Liver (tissue), 9 donors: ENCODE data around the gene SSTR1. TPM values are rescaled to one million over a fixed set of nuclear protein-coding genes. Genes with fewer than 3 reads are reported as not detected.

ENCODE experiments used
- DNase-seq: peaks from one replicate; pipeline ENCODE4 v3.0.0-alpha.2; 2017; ENCODE audit warnings: low spot score
- H3K27ac ChIP-seq, 2 donors: one replicate each; pipeline ENCODE4 v1.7.0; 2013; ENCODE audit warnings: inconsistent platforms in 2 of 2, low read length in 2 of 2, control low read depth in 1 of 2, low read depth in 1 of 2, mild to moderate bottlenecking in 1 of 2
- H3K27me3 ChIP-seq, 4 donors: one replicate each; pipeline versions ENCODE4 v1.6.1 to v1.7.0; 2013; ENCODE audit warnings: low read length in 3 of 4, inconsistent platforms in 1 of 4, mild to moderate bottlenecking in 1 of 4, moderate library complexity in 1 of 4; ENCODE audit not compliant: control insufficient read depth in 4 of 4, insufficient read depth in 4 of 4
- H3K36me3 ChIP-seq, 4 donors: one replicate each; pipeline versions ENCODE4 v1.6.1 to v1.7.0; 2013; ENCODE audit warnings: low read length in 3 of 4, mild to moderate bottlenecking in 3 of 4, low read depth in 1 of 4, moderate library complexity in 1 of 4; ENCODE audit not compliant: control insufficient read depth in 4 of 4, insufficient read depth in 3 of 4
- H3K4me1 ChIP-seq, 4 donors: one replicate each; pipeline versions ENCODE4 v1.6.1 to v1.7.0; 2013; ENCODE audit warnings: low read length in 3 of 4, mild to moderate bottlenecking in 3 of 4, moderate library complexity in 1 of 4; ENCODE audit not compliant: control insufficient read depth in 4 of 4, insufficient read depth in 4 of 4
- H3K4me3 ChIP-seq, 3 donors: one replicate each; pipeline versions ENCODE4 v1.6.1 to v1.7.0; 2013; ENCODE audit warnings: low read length in 3 of 3, control low read depth in 1 of 3, low read depth in 1 of 3, mild to moderate bottlenecking in 1 of 3
- H3K9ac ChIP-seq, 2 donors: one replicate each; pipeline ENCODE4 v1.7.0; 2013; ENCODE audit warnings: low read length in 2 of 2, mild to moderate bottlenecking in 2 of 2, moderate library complexity in 2 of 2, control low read depth in 1 of 2, low read depth in 1 of 2
- H3K9me3 ChIP-seq, 4 donors: one replicate each; pipeline versions ENCODE4 v1.6.1 to v1.7.0; 2013; ENCODE audit warnings: low read length in 3 of 4; ENCODE audit not compliant: control insufficient read depth in 4 of 4
- CTCF ChIP-seq: fragments of 150-350 bp; IDR thresholded peaks from 2 replicates; pipeline ENCODE4 v1.5.1; 2017; ENCODE audit warnings: improper control_type of control experiment, low read depth, low read length; ENCODE audit not compliant: missing input control
- EGR1 ChIP-seq, 2 donors: IDR thresholded peaks; 2 replicates each; pipeline ENCODE4 v1.6.1; 2016 to 2018; ENCODE audit warnings: antibody characterized with exemption in 2 of 2, low read depth in 2 of 2
- FOXA1 ChIP-seq: IDR thresholded peaks from 2 replicates; pipeline ENCODE4 v1.6.1; 2016; ENCODE audit warnings: antibody characterized with exemption
- FOXA2 ChIP-seq: IDR thresholded peaks from 2 replicates; pipeline ENCODE4 v1.6.1; 2016; ENCODE audit warnings: antibody characterized with exemption
- HNF4A ChIP-seq, 2 donors: conservative IDR thresholded peaks; 2 replicates each; pipeline ENCODE4 v1.6.1; 2016; ENCODE audit warnings: antibody characterized with exemption in 2 of 2, mild to moderate bottlenecking in 2 of 2
- HNF4G ChIP-seq: IDR thresholded peaks from 2 replicates; pipeline ENCODE4 v1.6.1; 2016; ENCODE audit warnings: antibody characterized with exemption
- JUND ChIP-seq, 2 donors: IDR thresholded peaks; 2 replicates each; pipeline ENCODE4 v1.6.1; 2016; ENCODE audit warnings: antibody characterized with exemption in 2 of 2
- MAX ChIP-seq: IDR thresholded peaks from 2 replicates; pipeline ENCODE4 v1.6.1; 2016; ENCODE audit warnings: antibody characterized with exemption
- NR2F2 ChIP-seq: IDR thresholded peaks from 2 replicates; pipeline ENCODE4 v1.6.1; 2016; ENCODE audit warnings: antibody characterized with exemption
- RAD21 ChIP-seq, 2 donors: IDR thresholded peaks; 2 replicates each; pipeline ENCODE4 v1.6.1; 2016; ENCODE audit warnings: antibody characterized with exemption in 2 of 2, mild to moderate bottlenecking in 2 of 2
- RXRA ChIP-seq, 2 donors: IDR thresholded peaks; 2 replicates each; pipeline ENCODE4 v1.6.1; 2017 to 2018; ENCODE audit warnings: antibody characterized with exemption in 2 of 2, mild to moderate bottlenecking in 1 of 2
- SP1 ChIP-seq: IDR thresholded peaks from 2 replicates; pipeline ENCODE4 v1.6.1; 2018; ENCODE audit warnings: antibody characterized with exemption, mild to moderate bottlenecking
- TAF1 ChIP-seq: conservative IDR thresholded peaks from 2 replicates; pipeline ENCODE4 v1.6.1; 2016; ENCODE audit warnings: antibody characterized with exemption, mild to moderate bottlenecking
- YY1 ChIP-seq: IDR thresholded peaks from 2 replicates; pipeline ENCODE4 v1.6.1; 2016; ENCODE audit warnings: antibody characterized with exemption, mild to moderate bottlenecking
- ZBTB33 ChIP-seq: IDR thresholded peaks from 2 replicates; pipeline ENCODE4 v1.6.1; 2016; ENCODE audit warnings: antibody characterized with exemption
- WGBS: extraction: QIAGEN DNeasy Blood & Tissue Kit; methylation state at CpG from one replicate; pipeline ENCODE4 v1.1.7; 2013; 5-methylcytosine and 5-hydroxymethylcytosine counted together
- polyA plus RNA-seq, 2 donors: library from polyadenylated mRNA; stranded (reverse) in 1 of 2; unstranded in 1 of 2; fragments of 200-250 nt in 1 of 2; fragments of >200 nt in 1 of 2; fragmentation: Nextera tagmentation in 1 of 2; extraction: Ambion mirVana in 1 of 2; gene quantifications; one replicate each; pipeline versions ENCODE4 v1.2.1 to v1.2.3, GENCODE V29; 2013 to 2015
- total RNA-seq, 2 donors: library from RNA; depleted of rRNA; stranded (reverse); fragments of >200 nt; gene quantifications; one replicate each; pipeline ENCODE4 v1.2.3, GENCODE V29; 2014
- TF ChIP-seq, protein P1 (sequence below): IDR thresholded peaks from 2 replicates; pipeline ENCODE4 v1.6.1; 2016; ENCODE audit warnings: antibody characterized with exemption
- donor health status: healthy.
- donor health status: healthy.
- donor health status: healthy.
- donor health status: healthy.
- donor health status: healthy.

Gene SSTR1
- total and polyA plus RNA-seq, 4 donors = 0.23 to 3.6 (median 2.6) TPM

DNA sequence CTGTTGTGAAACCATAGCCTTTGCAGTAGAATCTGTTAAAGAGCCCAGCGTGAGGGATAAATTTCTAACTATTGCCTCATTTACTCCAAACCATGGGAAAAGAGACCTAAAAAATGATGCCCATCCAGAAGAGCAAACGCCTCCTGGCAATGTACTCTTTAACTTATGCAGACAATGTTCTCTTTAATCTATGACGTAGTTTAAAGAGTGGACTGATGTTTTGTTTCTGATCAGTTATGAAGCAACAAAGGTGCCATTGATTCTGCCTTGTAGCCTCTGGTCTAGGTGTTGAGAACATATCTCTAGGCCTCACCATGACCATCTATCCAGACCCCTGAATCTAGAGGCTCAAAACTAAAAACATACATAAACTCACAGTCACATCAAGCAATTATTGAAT is 13.4 kb downstream of the SSTR1 start:
- H3K9me3 ChIP-seq = no peaks in the 10 kb centered on the region
- no peak overlapping the region for H3K9ac ChIP-seq
- no peak overlapping the region for H3K4me3 ChIP-seq
- H3K27ac ChIP-seq = no peak overlapping the region
- H3K4me1 ChIP-seq = peaks cover 0 to 2% (median 0%) of the 10 kb centered on the region in 4 donors
- H3K36me3 ChIP-seq = no peaks in the 10 kb centered on the region
- no peak for TF ChIP-seq FOXA2
- TF ChIP-seq NR2F2 = no peak
- no peak for TF ChIP-seq CTCF
- no peak for TF ChIP-seq SP1
- TF ChIP-seq, protein P1, sequence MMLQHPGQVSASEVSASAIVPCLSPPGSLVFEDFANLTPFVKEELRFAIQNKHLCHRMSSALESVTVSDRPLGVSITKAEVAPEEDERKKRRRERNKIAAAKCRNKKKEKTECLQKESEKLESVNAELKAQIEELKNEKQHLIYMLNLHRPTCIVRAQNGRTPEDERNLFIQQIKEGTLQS = no peak
- TF ChIP-seq ZBTB33 = no peak
- TF ChIP-seq YY1 = no peak
- TF ChIP-seq FOXA1 = no peak
- no peak for TF ChIP-seq MAX
- 95% methylated on average over 3 of the region's 3 CpGs for WGBS
- no peaks in the 10 kb centered on the region for H3K27me3 ChIP-seq
- no peak for DNase-seq

- H3K27me3 ChIP-seq = no peaks in the 10 kb centered on the region
- H3K36me3 ChIP-seq = no peaks in the 10 kb centered on the region
Observed at GRCh38 chr14:38224338-38224737, 16.6 kb downstream of the SSTR1 start.

More at GRCh38 chr14:38224338-38224737, 16.6 kb downstream of the SSTR1 start:
- H3K27ac ChIP-seq = no peak overlapping the region
- TF ChIP-seq HNF4A (conservative IDR thresholded peaks at IDR 0.05) (no peak), FOXA1 (no peak), FOXA2 (no peak), RXRA (IDR thresholded peaks at IDR 0.05) (no peak), YY1 (no peak), CTCF (no peak), NR2F2 (no peak), TAF1 (no peak), SP1 (no peak), EGR1 (IDR thresholded peaks at IDR 0.05; ENCODE audit: low read depth in 2 of 2) (no peak), MAX (no peak), HNF4G (no peak), JUND (IDR thresholded peaks at IDR 0.05) (no peak), RAD21 (IDR thresholded peaks at IDR 0.05) (no peak)
- H3K4me3 ChIP-seq = no peak overlapping the region
- H3K4me1 ChIP-seq = peaks cover 0 to 2% (median 0%) of the 10 kb centered on the region in 4 donors
- DNase-seq = no peak
- H3K9ac ChIP-seq = no peak overlapping the region
- H3K9me3 ChIP-seq = no peaks in the 10 kb centered on the region
